ENCODE results near the gene ANKLE1.

GRCh38 chr19:17303940-17304267 lies 22.2 kb downstream of the ANKLE1 start:
- TF ChIP-seq CTCF (tag by site-specific recombination; IDR thresholded peaks at IDR 0.05): no peak
- no peak for TF ChIP-seq ZNF24 (tag by site-specific recombination; IDR thresholded peaks at IDR 0.05)
- TF ChIP-seq ZBTB17 (tag by site-specific recombination; IDR thresholded peaks at IDR 0.05): no peak
- TF ChIP-seq REST (tag by site-specific recombination; IDR thresholded peaks at IDR 0.05): no peak
- no peak for TF ChIP-seq ELK4 (IDR thresholded peaks at IDR 0.05; ENCODE audit: borderline replicate concordance, low read depth, low read length)
- no peak for TF ChIP-seq PBX3 (CRISPR knock-in tag; IDR thresholded peaks at IDR 0.05)
- no peak for TF ChIP-seq ZFHX2 (tag by site-specific recombination; conservative IDR thresholded peaks at IDR 0.05)
- TF ChIP-seq ZNF274 (IDR thresholded peaks at IDR 0.05; ENCODE audit: low read length): no peak
- no peak for TF ChIP-seq ZNF274 (tag by site-specific recombination; IDR thresholded peaks at IDR 0.05; ENCODE audit: borderline replicate concordance)
- no peak for TF ChIP-seq ZNF2 (tag by site-specific recombination; IDR thresholded peaks at IDR 0.05)

Data from HEK293 (cell line).